K562 (cell line): ENCODE results near the gene GABRR2.

Experiments
- CTCF ChIP-seq, 3 experiments: IDR thresholded peaks in 2 of 3; conservative IDR thresholded peaks in 1 of 3; 2 replicates each; pipeline ENCODE4 v1.5.1; 2011 to 2012; ENCODE audit warnings: low read length in 3 of 3, mild to moderate bottlenecking in 3 of 3, control low read depth in 2 of 3, improper control_type of control experiment in 1 of 3, inconsistent platforms in 1 of 3, low read depth in 1 of 3, mixed read lengths in 1 of 3, moderate library complexity in 1 of 3; ENCODE audit not compliant: insufficient read depth in 2 of 3
- HMG20A ChIP-seq: fragments of 450-650 bp; formaldehyde crosslinking; conservative IDR thresholded peaks from 2 replicates; pipeline ENCODE4 v1.4.0; 2020; ENCODE audit warnings: mild to moderate bottlenecking, mixed read lengths
- PHF8 ChIP-seq: fragments of 200-600 bp; sonication (generic); IDR thresholded peaks from 2 replicates; pipeline ENCODE4 v1.6.1; 2012; ENCODE audit warnings: mixed run types, mild to moderate bottlenecking, inconsistent platforms, low read length, moderate library complexity, borderline replicate concordance
- POLR2A ChIP-seq: fragments of 450-650 bp; conservative IDR thresholded peaks from 2 replicates; pipeline ENCODE4 v1.6.1; 2016
- SRSF1 ChIP-seq: fragments of 200-400 bp; formaldehyde crosslinking; IDR thresholded peaks from 2 replicates; pipeline ENCODE4 v1.6.1; 2017; ENCODE audit warnings: mild to moderate bottlenecking, low read depth, low read length, moderate library complexity
- XRCC5 ChIP-seq: fragments of 200-400 bp; formaldehyde crosslinking; IDR thresholded peaks from 2 replicates; pipeline ENCODE4 v1.6.1; 2017; ENCODE audit warnings: low read depth, mild to moderate bottlenecking, low read length
- ZNF274 ChIP-seq: IDR thresholded peaks from 2 replicates; pipeline ENCODE4 v1.6.1; 2011; ENCODE audit warnings: low read depth, mild to moderate bottlenecking, low read length, moderate library complexity, borderline replicate concordance
- TF ChIP-seq, protein P1 (sequence below): fragments of 450-650 bp; IDR thresholded peaks from one replicate; pipeline ENCODE4 v1.6.1; 2018; ENCODE audit warnings: mild to moderate bottlenecking, moderate library complexity; ENCODE audit not compliant: partially characterized antibody

DNA sequence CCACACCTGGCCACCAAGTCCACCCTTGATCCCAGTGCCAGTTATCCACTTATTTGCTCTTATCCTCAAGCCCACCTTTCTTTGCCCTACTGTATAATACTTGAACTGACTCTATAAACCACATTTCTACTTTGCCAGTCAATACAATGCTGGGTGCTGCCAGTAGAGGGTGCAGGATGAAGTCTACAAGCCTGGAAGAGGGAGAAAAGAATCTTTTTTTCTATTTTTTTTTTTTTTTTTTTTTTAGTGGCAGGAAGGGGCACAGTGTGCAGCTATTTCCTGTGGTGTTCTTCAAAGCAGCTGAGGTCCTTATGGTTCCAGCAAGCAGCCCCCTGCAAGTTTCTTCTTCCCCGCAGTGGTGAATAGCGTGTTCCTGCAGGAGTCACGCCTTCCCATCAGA lies 75.8 kb downstream of the GABRR2 start:
- TF ChIP-seq POLR2A (no peak), CTCF (IDR thresholded peaks at IDR 0.05 in 2 of 3, conservative IDR thresholded peaks at IDR 0.05 in 1 of 3; ENCODE audit: insufficient read depth in 2 of 3, low read depth in 1 of 3, low read length in 3 of 3) (peak; percentile 22 to 27 (median 25); a peak in 4 of 6 replicates), ZNF274 (no peak), PHF8 (no peak), XRCC5 (no peak), HMG20A (CRISPR knock-in tag) (no peak), SRSF1 (no peak)
- TF ChIP-seq, protein P1, sequence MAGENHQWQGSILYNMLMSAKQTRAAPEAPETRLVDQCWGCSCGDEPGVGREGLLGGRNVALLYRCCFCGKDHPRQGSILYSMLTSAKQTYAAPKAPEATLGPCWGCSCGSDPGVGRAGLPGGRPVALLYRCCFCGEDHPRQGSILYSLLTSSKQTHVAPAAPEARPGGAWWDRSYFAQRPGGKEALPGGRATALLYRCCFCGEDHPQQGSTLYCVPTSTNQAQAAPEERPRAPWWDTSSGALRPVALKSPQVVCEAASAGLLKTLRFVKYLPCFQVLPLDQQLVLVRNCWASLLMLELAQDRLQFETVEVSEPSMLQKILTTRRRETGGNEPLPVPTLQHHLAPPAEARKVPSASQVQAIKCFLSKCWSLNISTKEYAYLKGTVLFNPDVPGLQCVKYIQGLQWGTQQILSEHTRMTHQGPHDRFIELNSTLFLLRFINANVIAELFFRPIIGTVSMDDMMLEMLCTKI: no peak
